Measurements from ENCODE around the gene HYI.

HYI gene

GRCh38 chr1:43435146-43436145 is 18.3 kb downstream of the HYI start:
- DNase-seq: no peak

GRCh38 chr1:43434256-43434655 is 19.5 kb downstream of the HYI start:
- in situ Hi-C loops (cut with MboI; ENCODE audit: low pct_unique_long_range_greater_than_20kb, low sequenced_read_pairs): no loop called here
- DNase-seq: no peak

More at GRCh38 chr1:43435146-43436145, 18.3 kb downstream of the HYI start:
- in situ Hi-C loops (cut with MboI; ENCODE audit: low pct_unique_long_range_greater_than_20kb, low sequenced_read_pairs): no loop called here

GRCh38 chr1:43432907-43433306 is 20.8 kb downstream of the HYI start:
- in situ Hi-C loops (cut with MboI; ENCODE audit: low pct_unique_long_range_greater_than_20kb, low sequenced_read_pairs): no loop called here
- DNase-seq: no peak

GRCh38 chr1:43432171-43432860 is 21.4 kb downstream of the HYI start:
- no peak for DNase-seq
- in situ Hi-C loops (cut with MboI; ENCODE audit: low pct_unique_long_range_greater_than_20kb, low sequenced_read_pairs): no loop called here

GRCh38 chr1:43431676-43432075 is 22.1 kb downstream of the HYI start:
- in situ Hi-C loops (cut with MboI; ENCODE audit: low pct_unique_long_range_greater_than_20kb, low sequenced_read_pairs): no loop called here
- DNase-seq: no peak

GRCh38 chr1:43430831-43431230 is 22.9 kb downstream of the HYI start:
- no peak for DNase-seq
- in situ Hi-C loops (cut with MboI; ENCODE audit: low pct_unique_long_range_greater_than_20kb, low sequenced_read_pairs): no loop called here

- no peak for DNase-seq
- in situ Hi-C loops (cut with MboI; ENCODE audit: low pct_unique_long_range_greater_than_20kb, low sequenced_read_pairs): loop anchor here (10.0 kb wide), 1 partner anchor 193 kb away; no protein-coding TSS in a partner anchor
Measured at GRCh38 chr1:43427941-43428340, 25.8 kb downstream of the HYI start.

GRCh38 chr1:43427524-43427923 is 26.2 kb downstream of the HYI start:
- in situ Hi-C loops (cut with MboI; ENCODE audit: low pct_unique_long_range_greater_than_20kb, low sequenced_read_pairs): loop anchor here (10.0 kb wide), 1 partner anchor 193 kb away; no protein-coding TSS in a partner anchor
- no peak for DNase-seq

- DNase-seq: no peak
- in situ Hi-C loops (cut with MboI; ENCODE audit: low pct_unique_long_range_greater_than_20kb, low sequenced_read_pairs): loop anchor here (10.0 kb wide), 1 partner anchor 191 kb away; no protein-coding TSS in a partner anchor
Measured at GRCh38 chr1:43426221-43426620, 27.5 kb downstream of the HYI start.

- DNase-seq: no peak
- in situ Hi-C loops (cut with MboI; ENCODE audit: low pct_unique_long_range_greater_than_20kb, low sequenced_read_pairs): loop anchor here (10.0 kb wide), 1 partner anchor 190 kb away; no protein-coding TSS in a partner anchor
Measured at GRCh38 chr1:43425045-43425444, 28.7 kb downstream of the HYI start.

GRCh38 chr1:43423672-43424550 is 29.8 kb downstream of the HYI start:
- DNase-seq: no peak
- in situ Hi-C loops (cut with MboI; ENCODE audit: low pct_unique_long_range_greater_than_20kb, low sequenced_read_pairs): loop anchor here (10.0 kb wide), 1 partner anchor 189 kb away; no protein-coding TSS in a partner anchor

- no peak for DNase-seq
- in situ Hi-C loops (cut with MboI; ENCODE audit: low pct_unique_long_range_greater_than_20kb, low sequenced_read_pairs): loop anchor here (10.0 kb wide), 1 partner anchor 188 kb away; no protein-coding TSS in a partner anchor
Measured at GRCh38 chr1:43422995-43423671, 30.6 kb downstream of the HYI start.

- no peak for DNase-seq
- in situ Hi-C loops (cut with MboI; ENCODE audit: low pct_unique_long_range_greater_than_20kb, low sequenced_read_pairs): loop anchor here (10.0 kb wide), 1 partner anchor 187 kb away; no protein-coding TSS in a partner anchor
Measured at GRCh38 chr1:43421976-43422750, 31.6 kb downstream of the HYI start.

- in situ Hi-C loops (cut with MboI; ENCODE audit: low pct_unique_long_range_greater_than_20kb, low sequenced_read_pairs): loop anchor here (10.0 kb wide), 1 partner anchor 187 kb away; no protein-coding TSS in a partner anchor
- no peak for DNase-seq
Measured at GRCh38 chr1:43421396-43421795, 32.3 kb downstream of the HYI start.

- in situ Hi-C loops (cut with MboI; ENCODE audit: low pct_unique_long_range_greater_than_20kb, low sequenced_read_pairs): loop anchor here (10.0 kb wide), 1 partner anchor 186 kb away; no protein-coding TSS in a partner anchor
- no peak for DNase-seq
Measured at GRCh38 chr1:43420874-43421273, 32.9 kb downstream of the HYI start.

- no peak for DNase-seq
- in situ Hi-C loops (cut with MboI; ENCODE audit: low pct_unique_long_range_greater_than_20kb, low sequenced_read_pairs): loop anchor here (10.0 kb wide), 1 partner anchor 185 kb away; no protein-coding TSS in a partner anchor
Measured at GRCh38 chr1:43419627-43420425, 33.9 kb downstream of the HYI start.

- DNase-seq: no peak
- in situ Hi-C loops (cut with MboI; ENCODE audit: low pct_unique_long_range_greater_than_20kb, low sequenced_read_pairs): no loop called here
Measured at GRCh38 chr1:43418858-43419257, 34.9 kb downstream of the HYI start.
